Lower leg skin (tissue), 4 donors: ENCODE measurements around the gene TRIM4. TPM values are rescaled to one million over a fixed set of nuclear protein-coding genes. Genes with fewer than 3 reads are reported as not detected.

Experiments used
- DNase-seq, 2 donors: peaks; one replicate each; pipeline ENCODE4 v3.0.0-alpha.2; 2019; ENCODE audit warnings: low spot score in 2 of 2
- H3K4me3 ChIP-seq: fragments of 200-600 bp; sonication (generic); 2 replicates; pipeline ENCODE4 v1.5.1; 2017; ENCODE audit warnings: mild to moderate bottlenecking, low read depth; ENCODE audit not compliant: poor library complexity, severe bottlenecking
- POLR2A ChIP-seq, 2 donors: fragments of 450-650 bp; IDR thresholded peaks; one replicate each; pipeline ENCODE4 v1.6.1; 2016 to 2017; ENCODE audit warnings: antibody characterized with exemption in 2 of 2, mild to moderate bottlenecking in 1 of 2, moderate library complexity in 1 of 2
- WGBS, 2 donors: methylation state at CpG; one replicate each; pipeline ENCODE4 v1.1.5; 2018; 5-methylcytosine and 5-hydroxymethylcytosine counted together
- intact Hi-C: fragments of 100-400 bp; cut with DNase I; formaldehyde crosslinking; loops from one replicate; pipeline ENCODE4 v1.15.0; 2023; ENCODE audit warnings: low total_unique reads
- total RNA-seq, 4 donors: library from RNA; depleted of rRNA; stranded (reverse); fragments of >200 nt; gene quantifications; one replicate each; pipeline ENCODE4 v1.1.0, GENCODE V29; 2016
- TF ChIP-seq, protein P1 (sequence below), 3 donors: fragments of 450-650 bp; IDR thresholded peaks; one replicate each; pipeline ENCODE4 v1.5.1; 2016; ENCODE audit warnings: antibody characterized with exemption in 3 of 3, mild to moderate bottlenecking in 3 of 3, moderate library complexity in 2 of 3

TRIM4 gene
- total RNA-seq, 4 donors from 2014 or later: 48.4 to 60.0 (median 57.9) TPM

DNA sequence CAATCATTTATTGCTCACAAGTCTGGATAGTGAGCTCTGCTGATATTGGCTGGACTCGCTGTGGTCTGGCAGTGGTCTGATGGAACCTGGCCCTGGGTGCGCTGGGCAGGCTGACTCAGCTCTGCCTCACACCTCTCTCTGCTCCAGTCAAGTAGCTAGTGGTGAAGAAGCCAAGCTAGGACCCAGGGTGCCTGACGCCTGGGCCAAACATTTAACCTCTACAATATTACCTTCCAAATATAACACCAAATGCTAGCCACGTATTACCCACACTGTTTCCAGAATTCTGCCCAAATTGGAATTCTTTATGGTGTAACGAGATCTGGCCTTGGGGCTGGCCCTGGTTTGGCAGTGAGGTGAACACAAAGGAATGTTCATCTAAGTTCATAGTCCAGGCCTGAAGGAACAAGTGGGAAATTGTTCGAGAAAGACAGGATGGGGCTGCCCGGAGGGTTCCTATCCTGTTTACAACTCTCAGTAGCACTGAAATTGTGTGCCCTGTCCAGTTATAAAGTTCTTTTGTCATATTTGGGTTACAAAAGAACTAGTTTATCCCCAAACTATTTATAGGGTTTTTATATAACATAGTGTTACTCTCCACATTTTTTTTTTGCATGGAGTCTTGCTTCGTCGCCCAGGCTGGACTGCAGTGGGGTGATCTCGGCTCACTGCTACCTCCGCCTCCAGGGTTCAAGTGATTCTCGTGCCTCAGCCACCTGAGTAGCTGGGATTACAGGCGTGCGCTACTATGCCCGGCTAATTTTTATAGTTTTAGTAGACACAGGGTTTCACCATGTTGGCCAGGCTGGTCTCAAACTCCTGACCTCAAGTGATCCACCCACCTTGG, 58.8 kb downstream of the TRIM4 start:
- WGBS, 2 donors: 50 to 61% methylated on average over 15 of the region's 15 CpGs
- intact Hi-C loops: no loop called here
- H3K4me3 ChIP-seq: no peak overlapping the region
- TF ChIP-seq POLR2A (IDR thresholded peaks at IDR 0.05): no peak
- TF ChIP-seq, protein P1, sequence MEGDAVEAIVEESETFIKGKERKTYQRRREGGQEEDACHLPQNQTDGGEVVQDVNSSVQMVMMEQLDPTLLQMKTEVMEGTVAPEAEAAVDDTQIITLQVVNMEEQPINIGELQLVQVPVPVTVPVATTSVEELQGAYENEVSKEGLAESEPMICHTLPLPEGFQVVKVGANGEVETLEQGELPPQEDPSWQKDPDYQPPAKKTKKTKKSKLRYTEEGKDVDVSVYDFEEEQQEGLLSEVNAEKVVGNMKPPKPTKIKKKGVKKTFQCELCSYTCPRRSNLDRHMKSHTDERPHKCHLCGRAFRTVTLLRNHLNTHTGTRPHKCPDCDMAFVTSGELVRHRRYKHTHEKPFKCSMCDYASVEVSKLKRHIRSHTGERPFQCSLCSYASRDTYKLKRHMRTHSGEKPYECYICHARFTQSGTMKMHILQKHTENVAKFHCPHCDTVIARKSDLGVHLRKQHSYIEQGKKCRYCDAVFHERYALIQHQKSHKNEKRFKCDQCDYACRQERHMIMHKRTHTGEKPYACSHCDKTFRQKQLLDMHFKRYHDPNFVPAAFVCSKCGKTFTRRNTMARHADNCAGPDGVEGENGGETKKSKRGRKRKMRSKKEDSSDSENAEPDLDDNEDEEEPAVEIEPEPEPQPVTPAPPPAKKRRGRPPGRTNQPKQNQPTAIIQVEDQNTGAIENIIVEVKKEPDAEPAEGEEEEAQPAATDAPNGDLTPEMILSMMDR (IDR thresholded peaks at IDR 0.05): no peak
- no peak for DNase-seq

DNA sequence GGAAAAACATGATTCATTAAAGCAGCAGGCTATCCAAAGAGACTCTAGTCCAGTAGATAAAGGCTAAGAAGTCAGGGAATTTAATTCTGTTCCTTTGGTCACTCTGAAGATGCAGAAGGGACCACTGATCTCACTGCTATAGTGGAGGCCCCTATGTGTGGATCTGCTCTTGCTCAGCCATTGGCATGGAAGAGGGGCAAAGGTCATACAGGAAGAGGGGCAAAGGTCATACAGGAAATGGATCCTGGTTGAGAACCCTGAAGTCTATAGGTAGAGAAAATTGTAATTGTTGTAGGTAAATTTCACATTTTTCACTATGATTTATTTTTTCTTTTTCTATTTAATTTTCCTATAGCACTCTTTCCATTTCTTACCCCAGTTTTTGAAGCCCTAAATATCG, 64.1 kb downstream of the TRIM4 start:
- no peak for TF ChIP-seq POLR2A (IDR thresholded peaks at IDR 0.05)
- TF ChIP-seq, protein P1 (IDR thresholded peaks at IDR 0.05): no peak
- intact Hi-C loops: no loop called here
- DNase-seq: no peak
- WGBS, 2 donors: 89 to 93% methylated on average over 1 of the region's 1 CpG
- H3K4me3 ChIP-seq: no peak overlapping the region

DNA sequence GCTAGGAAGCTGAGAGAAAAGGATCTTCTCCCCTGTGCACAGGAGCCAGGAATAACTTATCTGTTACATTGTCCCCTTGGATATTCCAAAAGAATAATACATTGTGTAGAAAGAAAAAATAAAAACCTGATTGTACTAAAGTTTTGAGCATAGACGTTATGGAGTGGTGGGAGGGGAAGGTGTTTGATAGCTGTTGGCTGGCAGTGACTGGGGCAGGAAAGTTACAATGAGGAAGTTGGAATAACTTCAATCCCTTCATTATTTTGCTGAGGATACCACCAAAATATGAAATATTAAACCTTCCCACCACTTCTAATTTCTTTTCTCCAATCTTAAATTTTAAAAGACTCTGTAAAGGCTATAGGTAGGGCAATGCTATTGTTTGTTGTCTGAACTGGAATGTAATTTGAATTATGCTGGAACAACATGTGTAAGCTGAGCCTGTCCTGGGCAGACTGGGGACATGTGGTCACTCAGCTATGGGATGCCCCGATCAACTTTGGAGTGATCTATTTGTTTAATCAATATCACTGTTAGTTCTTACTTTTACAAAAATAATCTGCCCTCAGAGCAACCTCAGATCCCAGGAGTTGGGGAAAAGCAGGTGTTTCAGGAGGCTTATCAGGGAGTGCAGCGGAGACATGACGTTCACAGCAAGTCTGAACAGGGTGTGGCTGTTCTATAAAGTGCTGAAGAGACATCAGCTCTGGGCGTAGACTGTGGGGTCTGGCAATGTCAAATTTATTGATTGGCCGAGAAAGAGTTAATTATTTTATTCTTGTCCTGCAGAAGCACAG, 70.7 kb downstream of the TRIM4 start:
- intact Hi-C loops: no loop called here
- WGBS, 2 donors: 41 to 47% methylated on average over 6 of the region's 6 CpGs
- no peak for DNase-seq
- H3K4me3 ChIP-seq: no peak overlapping the region
- no peak for TF ChIP-seq POLR2A (IDR thresholded peaks at IDR 0.05)

DNA sequence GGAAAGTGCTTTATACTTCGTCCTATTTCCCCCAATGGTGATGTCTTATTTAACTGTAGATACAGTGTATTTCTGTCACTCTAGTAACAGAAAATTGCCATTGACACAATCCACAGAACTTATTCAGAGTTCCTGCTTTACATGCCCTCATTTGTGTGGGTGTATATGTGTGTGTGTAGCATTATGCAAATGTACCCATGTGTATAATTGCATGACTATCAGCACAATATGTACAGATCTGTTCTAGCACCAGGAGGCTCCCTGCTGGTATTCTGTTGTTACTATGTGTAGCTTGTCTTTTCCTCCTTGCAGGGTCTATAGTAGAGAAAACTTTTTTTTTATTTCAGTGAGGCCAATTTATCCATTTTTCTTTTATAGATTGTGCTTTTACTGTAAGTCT, 75.0 kb downstream of the TRIM4 start:
- intact Hi-C loops: no loop called here
- WGBS, 2 donors: 71 to 80% methylated on average over 1 of the region's 1 CpG
- no peak for DNase-seq
- no peak for TF ChIP-seq POLR2A (IDR thresholded peaks at IDR 0.05)
- TF ChIP-seq, protein P1 (IDR thresholded peaks at IDR 0.05): no peak
- no peak overlapping the region for H3K4me3 ChIP-seq

DNA sequence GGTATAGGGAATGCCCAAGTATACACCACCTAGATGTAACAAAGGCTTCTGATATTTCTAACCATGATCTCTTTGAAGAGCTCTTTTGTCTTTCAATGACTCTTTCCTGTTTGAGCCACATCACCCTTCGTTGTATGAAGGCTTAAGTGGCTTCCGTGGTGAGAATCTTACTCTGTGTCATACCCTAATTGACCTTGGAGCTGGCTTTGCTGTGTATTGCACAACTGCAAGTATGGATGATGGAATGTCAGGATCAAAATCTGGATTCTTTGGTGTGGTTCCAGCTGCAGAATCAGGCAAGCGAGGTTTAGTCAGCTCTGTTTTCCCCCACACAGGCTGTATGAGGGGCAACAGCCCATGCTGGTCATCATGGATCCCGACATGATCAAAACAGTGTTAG, 75.5 kb downstream of the TRIM4 start:
- TF ChIP-seq, protein P1 (IDR thresholded peaks at IDR 0.05): no peak
- no peak for TF ChIP-seq POLR2A (IDR thresholded peaks at IDR 0.05)
- WGBS, 2 donors: 73 to 82% methylated on average over 4 of the region's 4 CpGs
- no peak overlapping the region for H3K4me3 ChIP-seq
- intact Hi-C loops: no loop called here
- no peak for DNase-seq

DNA sequence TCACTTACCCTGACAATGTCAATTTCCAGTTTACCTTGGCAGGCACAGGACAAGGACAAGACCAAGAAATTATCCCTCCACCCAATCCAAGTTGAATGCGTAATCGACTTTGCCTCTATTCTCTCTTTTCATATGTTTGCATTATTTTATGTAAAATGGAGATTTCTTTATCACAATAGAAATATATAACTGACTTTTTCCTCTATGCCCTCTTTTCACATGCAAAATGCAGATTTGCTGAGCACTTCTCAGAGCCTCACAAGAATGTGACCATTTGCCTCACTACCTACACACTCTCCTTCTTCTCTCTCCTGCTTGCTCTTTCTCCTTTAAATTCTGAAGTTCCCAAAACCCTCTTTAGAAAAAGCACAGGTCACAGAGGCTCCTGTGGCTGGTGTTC, 76.4 kb downstream of the TRIM4 start:
- intact Hi-C loops: no loop called here
- 86 to 93% methylated on average over 2 of the region's 2 CpGs for WGBS, 2 donors
- DNase-seq: no peak
- TF ChIP-seq POLR2A (IDR thresholded peaks at IDR 0.05): no peak
- TF ChIP-seq, protein P1 (IDR thresholded peaks at IDR 0.05): no peak
- no peak overlapping the region for H3K4me3 ChIP-seq
